Thyroid gland (tissue), 4 donors: ENCODE data around the gene VANGL2. TPM values are rescaled to one million over a fixed set of nuclear protein-coding genes. Genes with fewer than 3 reads are reported as not detected.

Source experiments
- DNase-seq, 2 donors: peaks; one replicate each; pipeline ENCODE4 v3.0.0-alpha.2; 2019
- H3K27ac ChIP-seq, 3 donors: fragments of 200-600 bp; sonication (generic); 1 replicate in 2 of 3; 2 replicates in 1 of 3; pipeline ENCODE4 v1.5.1; 2016 to 2019; ENCODE audit warnings: mild to moderate bottlenecking in 1 of 3, moderate library complexity in 1 of 3
- H3K27me3 ChIP-seq: fragments of 200-600 bp; sonication (generic); one replicate; pipeline ENCODE4 v1.5.1; 2019
- H3K36me3 ChIP-seq, 2 donors: fragments of 200-600 bp; sonication (generic); one replicate each; pipeline ENCODE4 v1.5.1; 2016 to 2019
- H3K4me1 ChIP-seq, 2 donors: fragments of 200-600 bp; sonication (generic); one replicate each; pipeline ENCODE4 v1.5.1; 2017 to 2019
- H3K4me3 ChIP-seq, 3 donors: fragments of 200-600 bp; sonication (generic); replicated peaks in 1 of 3; 1 replicate in 2 of 3; 2 replicates in 1 of 3; pipeline ENCODE4 v1.5.1; 2016; ENCODE audit warnings: mild to moderate bottlenecking in 1 of 3
- H3K9me3 ChIP-seq: fragments of 200-600 bp; sonication (generic); one replicate; pipeline ENCODE4 v1.5.1; 2017
- POLR2A ChIP-seq, 2 donors: fragments of 450-650 bp; IDR thresholded peaks; one replicate each; pipeline ENCODE4 v1.6.1; 2017; ENCODE audit warnings: antibody characterized with exemption in 2 of 2, mild to moderate bottlenecking in 2 of 2, moderate library complexity in 1 of 2
- WGBS, 2 donors: methylation state at CpG; one replicate each; pipeline ENCODE4 v1.1.5; 2017; 5-methylcytosine and 5-hydroxymethylcytosine counted together
- intact Hi-C: fragments of 100-400 bp; cut with DNase I; formaldehyde crosslinking; loops from one replicate; pipeline ENCODE4 v1.15.1; 2023
- total RNA-seq, 4 donors: library from RNA; depleted of rRNA; stranded (reverse); fragments of >200 nt; gene quantifications; one replicate each; pipeline ENCODE4 v1.2.3, GENCODE V29; 2016
- TF ChIP-seq, protein P1 (sequence below), 6 experiments: fragments of 200-600 bp in 3 of 6; fragments of 450-650 bp in 3 of 6; sonication (generic) in 3 of 6; IDR thresholded peaks; one replicate each; pipeline ENCODE4 v1.5.1; 2016 to 2019; ENCODE audit warnings: antibody characterized with exemption in 6 of 6, mild to moderate bottlenecking in 2 of 6, inconsistent platforms in 1 of 6, moderate library complexity in 1 of 6

Gene VANGL2
- total RNA-seq, 4 donors from 2014 or later = 5.8 to 28.5 (median 7.8) TPM

DNA sequence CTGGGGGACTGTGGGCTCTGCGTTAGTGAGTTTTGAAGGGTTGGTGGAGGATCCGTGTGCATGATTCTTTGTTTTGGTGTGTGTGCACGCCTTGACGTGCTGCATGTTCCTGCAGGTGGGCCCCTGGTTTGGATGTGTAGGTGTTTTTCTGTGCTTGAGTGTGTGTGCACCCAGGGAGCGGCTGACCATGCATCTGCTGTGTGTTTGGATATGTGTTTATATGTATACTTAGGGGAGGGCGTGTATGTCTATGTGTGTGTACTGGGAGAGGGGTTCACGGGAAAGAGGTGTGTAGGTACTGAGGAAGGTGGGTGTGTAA is 1.1 kb downstream of the VANGL2 start:
- WGBS, 2 donors = 32 to 46% methylated on average over 7 of the region's 7 CpGs
- peak overlapping the region in 2 of 3 donors; percentile 9 to 82 for H3K4me3 ChIP-seq
- H3K27ac ChIP-seq = peak overlapping the region in 1 of 3 donors; percentile 82

DNA sequence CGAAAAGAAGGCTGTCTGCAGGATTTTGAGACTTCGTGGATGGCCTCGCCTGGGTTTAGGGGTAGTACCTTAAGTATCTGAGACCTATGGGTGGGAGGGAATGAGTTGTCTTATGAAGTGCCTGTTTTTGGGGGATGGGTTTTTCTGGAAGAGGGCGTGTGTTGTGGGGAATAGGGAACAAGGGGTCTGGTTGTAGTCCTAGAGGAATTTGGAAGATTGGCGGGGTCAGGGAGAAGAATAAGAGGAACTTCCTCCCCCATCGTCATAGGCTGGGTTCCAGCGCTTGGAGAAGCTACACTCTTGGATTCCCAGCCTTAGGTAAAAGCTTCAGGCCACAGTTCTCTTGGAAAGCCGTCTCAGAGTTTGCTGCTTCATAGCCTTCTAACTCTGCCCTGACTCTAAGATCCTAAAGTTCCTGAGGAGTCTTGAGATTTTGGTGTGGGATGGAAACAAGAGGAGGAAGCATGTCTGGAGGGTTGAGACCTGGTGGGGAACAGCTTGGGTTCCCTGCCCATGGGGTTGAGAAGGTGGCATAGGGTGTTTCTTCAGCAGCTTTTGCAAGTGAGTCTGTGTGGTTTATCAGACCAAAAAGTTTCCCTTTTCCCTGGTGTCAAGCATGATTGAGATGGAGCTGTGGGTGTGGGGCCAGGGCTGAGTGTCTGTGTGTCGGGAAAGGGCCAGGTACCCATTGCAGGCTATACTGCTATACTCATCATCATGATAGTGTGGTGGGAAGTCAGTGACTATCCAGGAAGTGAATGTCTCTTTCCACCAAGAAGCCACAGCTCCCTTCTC is 1.8 kb downstream of the VANGL2 start:
- TF ChIP-seq POLR2A (IDR thresholded peaks at IDR 0.05) = no peak
- TF ChIP-seq, protein P1, sequence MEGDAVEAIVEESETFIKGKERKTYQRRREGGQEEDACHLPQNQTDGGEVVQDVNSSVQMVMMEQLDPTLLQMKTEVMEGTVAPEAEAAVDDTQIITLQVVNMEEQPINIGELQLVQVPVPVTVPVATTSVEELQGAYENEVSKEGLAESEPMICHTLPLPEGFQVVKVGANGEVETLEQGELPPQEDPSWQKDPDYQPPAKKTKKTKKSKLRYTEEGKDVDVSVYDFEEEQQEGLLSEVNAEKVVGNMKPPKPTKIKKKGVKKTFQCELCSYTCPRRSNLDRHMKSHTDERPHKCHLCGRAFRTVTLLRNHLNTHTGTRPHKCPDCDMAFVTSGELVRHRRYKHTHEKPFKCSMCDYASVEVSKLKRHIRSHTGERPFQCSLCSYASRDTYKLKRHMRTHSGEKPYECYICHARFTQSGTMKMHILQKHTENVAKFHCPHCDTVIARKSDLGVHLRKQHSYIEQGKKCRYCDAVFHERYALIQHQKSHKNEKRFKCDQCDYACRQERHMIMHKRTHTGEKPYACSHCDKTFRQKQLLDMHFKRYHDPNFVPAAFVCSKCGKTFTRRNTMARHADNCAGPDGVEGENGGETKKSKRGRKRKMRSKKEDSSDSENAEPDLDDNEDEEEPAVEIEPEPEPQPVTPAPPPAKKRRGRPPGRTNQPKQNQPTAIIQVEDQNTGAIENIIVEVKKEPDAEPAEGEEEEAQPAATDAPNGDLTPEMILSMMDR (IDR thresholded peaks at IDR 0.05) = no peak
- Histone ChIP-seq H3K9me3 (no peaks in the 10 kb centered on the region), H3K36me3 (no peaks in the 10 kb centered on the region), H3K27ac (peak overlapping the region in 1 of 3 donors; percentile 12), H3K4me3 (no peak overlapping the region), H3K4me1 (peaks cover 9 to 34% of the 10 kb centered on the region in 2 donors), H3K27me3 (no peaks in the 10 kb centered on the region)
- intact Hi-C loops = no loop called here
- DNase-seq = no peak
- 75 to 77% methylated on average over 9 of the region's 9 CpGs for WGBS, 2 donors

More for the DNA sequence above, 1.1 kb downstream of the VANGL2 start:
- peaks cover 9 to 34% of the 10 kb centered on the region in 2 donors for H3K4me1 ChIP-seq
- TF ChIP-seq, protein P1 (IDR thresholded peaks at IDR 0.05) = no peak
- no peak for TF ChIP-seq POLR2A (IDR thresholded peaks at IDR 0.05)
- H3K9me3 ChIP-seq = no peaks in the 10 kb centered on the region
- DNase-seq = no peak
- intact Hi-C loops = no loop called here
- H3K36me3 ChIP-seq = no peaks in the 10 kb centered on the region
- no peaks in the 10 kb centered on the region for H3K27me3 ChIP-seq

DNA sequence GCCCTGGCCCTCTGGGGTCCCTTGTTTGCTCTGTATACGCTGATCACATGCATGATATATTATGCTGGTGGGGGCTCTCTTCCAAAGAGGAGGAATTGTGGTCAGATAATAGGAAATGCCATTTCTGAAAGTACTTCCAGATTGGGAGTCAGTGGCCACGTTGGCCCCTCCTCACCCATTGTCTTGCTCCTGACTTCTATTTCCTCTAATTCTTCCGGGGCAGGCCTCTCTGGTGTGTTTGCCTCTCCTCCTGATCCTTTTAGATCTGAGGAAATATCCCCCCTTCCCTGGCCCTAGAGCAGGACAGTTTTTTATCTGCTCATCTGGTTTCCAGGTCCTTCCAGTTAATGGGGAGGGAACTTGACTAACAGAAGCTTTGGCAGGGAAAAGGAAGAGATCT is 2.9 kb downstream of the VANGL2 start:
- Histone ChIP-seq H3K27me3 (no peaks in the 10 kb centered on the region), H3K9me3 (no peaks in the 10 kb centered on the region), H3K4me3 (no peak overlapping the region), H3K27ac (peak overlapping the region in 1 of 3 donors; percentile 44), H3K4me1 (peaks cover 9 to 39% of the 10 kb centered on the region in 2 donors), H3K36me3 (no peaks in the 10 kb centered on the region)
- no peak for DNase-seq
- TF ChIP-seq, protein P1 (IDR thresholded peaks at IDR 0.05) = no peak
- no peak for TF ChIP-seq POLR2A (IDR thresholded peaks at IDR 0.05)
- WGBS, 2 donors = 72 to 80% methylated on average over 3 of the region's 3 CpGs
- intact Hi-C loops = no loop called here

DNA sequence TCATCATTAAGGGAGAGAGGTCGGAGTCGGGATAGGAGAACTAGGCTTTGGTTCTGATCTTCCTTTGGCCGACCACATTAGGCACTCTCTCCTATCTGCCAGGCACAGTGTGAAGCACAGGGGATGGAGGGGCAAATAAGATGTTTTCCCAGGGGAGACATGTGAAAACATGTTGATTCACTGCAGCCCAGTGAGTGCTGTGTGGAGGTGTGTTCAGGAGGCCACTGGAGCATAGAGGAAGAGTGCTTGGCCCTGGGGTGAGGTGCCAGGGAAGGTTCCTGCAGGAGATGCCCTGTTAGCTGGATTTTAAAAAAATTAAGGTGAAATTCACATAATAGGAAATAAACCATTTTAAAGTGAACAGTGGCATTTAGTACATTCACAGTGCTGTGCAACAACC is 3.7 kb downstream of the VANGL2 start:
- H3K36me3 ChIP-seq = no peaks in the 10 kb centered on the region
- intact Hi-C loops = no loop called here
- H3K9me3 ChIP-seq = no peaks in the 10 kb centered on the region
- H3K27ac ChIP-seq = peak overlapping the region in 1 of 3 donors; percentile 44
- H3K4me3 ChIP-seq = no peak overlapping the region
- peaks cover 9 to 39% of the 10 kb centered on the region in 2 donors for H3K4me1 ChIP-seq
- TF ChIP-seq, protein P1 (IDR thresholded peaks at IDR 0.05) = no peak
- TF ChIP-seq POLR2A (IDR thresholded peaks at IDR 0.05) = no peak
- DNase-seq = peak; percentile 67 to 72
- WGBS, 2 donors = 57 to 58% methylated on average over 3 of the region's 3 CpGs
- H3K27me3 ChIP-seq = no peaks in the 10 kb centered on the region

DNA sequence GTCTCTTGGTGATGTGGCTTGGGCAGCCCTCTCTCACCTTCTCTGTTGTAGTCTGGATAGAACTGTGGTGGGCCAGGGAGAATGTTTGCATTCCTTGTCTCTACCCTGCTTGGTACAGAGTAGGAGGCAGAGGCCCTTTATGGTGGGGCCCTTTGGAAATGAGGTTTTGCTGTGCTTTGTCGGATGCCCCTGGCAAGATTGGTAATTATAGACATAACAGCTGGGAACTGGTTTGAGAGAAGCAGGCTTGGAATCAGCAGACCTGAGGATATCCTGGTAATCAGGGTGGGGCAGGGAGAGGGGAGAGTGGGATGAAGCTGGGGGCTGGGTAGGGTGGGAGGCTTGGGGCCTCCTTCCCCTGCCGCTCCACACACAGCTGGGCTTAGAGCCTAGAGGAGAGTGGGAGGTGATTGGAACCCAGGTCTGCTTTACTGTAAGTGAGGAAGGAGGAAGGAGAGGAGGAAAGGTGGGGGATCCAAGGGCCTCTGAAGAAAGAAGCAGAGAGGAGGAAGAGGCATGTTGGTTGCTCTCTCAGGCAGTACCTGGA is 5.0 kb downstream of the VANGL2 start:
- WGBS, 2 donors = 90 to 96% methylated on average over 2 of the region's 2 CpGs
- intact Hi-C loops = no loop called here

More for the DNA sequence above, 5.0 kb downstream of the VANGL2 start:
- TF ChIP-seq, protein P1 (IDR thresholded peaks at IDR 0.05) = no peak
- no peak for TF ChIP-seq POLR2A (IDR thresholded peaks at IDR 0.05)
- H3K27ac ChIP-seq = no peak overlapping the region
- H3K9me3 ChIP-seq = no peaks in the 10 kb centered on the region
- no peak for DNase-seq
- H3K4me3 ChIP-seq = no peak overlapping the region
- no peaks in the 10 kb centered on the region for H3K36me3 ChIP-seq
- H3K4me1 ChIP-seq = peaks cover 9 to 34% of the 10 kb centered on the region in 2 donors
- no peaks in the 10 kb centered on the region for H3K27me3 ChIP-seq
